Naive thymus-derived CD4-positive, alpha-beta T cell (primary cell): ENCODE results near the gene FCRLA. TPM values are rescaled to one million over a fixed set of nuclear protein-coding genes. Genes with fewer than 3 reads are reported as not detected.

Experiments
- ATAC-seq: fragments of 150-1000 bp; cut with Tn5 transposase; 2 replicates; pipeline ENCODE4 v1.10.0; 2021; ENCODE audit warnings: mild to moderate bottlenecking, moderate library complexity
- CTCF ChIA-PET: fragments of 350-600 bp; sonication (Branson Sonifier 250); formaldehyde crosslinking; loops from one replicate; lab custom pipeline; 2021; ENCODE audit warnings: antibody characterized with exemption; lab: Charles Lee
- POLR2A ChIA-PET: fragments of 350-600 bp; sonication (Branson Sonifier 250); formaldehyde crosslinking; loops from one replicate; lab custom pipeline; 2021; ENCODE audit warnings: antibody characterized with exemption, inconsistent platforms; lab: Charles Lee
- DNase-seq, 9 donors: peaks; one replicate each; pipeline versions ENCODE4 v3.0.0 to v3.0.0-alpha.2; 2020 to 2022; ENCODE audit warnings: mixed read lengths in 1 of 9
- H3K27ac ChIP-seq: one replicate; pipeline ENCODE4 v1.7.0; 2013; ENCODE audit warnings: mild to moderate bottlenecking, low read depth, low read length, moderate library complexity
- H3K27me3 ChIP-seq, 2 donors: one replicate each; pipeline ENCODE4 v1.7.0; 2013; ENCODE audit warnings: low read length in 2 of 2, mild to moderate bottlenecking in 2 of 2, moderate library complexity in 2 of 2; ENCODE audit not compliant: control insufficient read depth in 2 of 2, insufficient read depth in 2 of 2
- H3K36me3 ChIP-seq, 3 experiments: 1 replicate in 2 of 3; 2 replicates in 1 of 3; pipeline ENCODE4 v1.7.0; 2013; ENCODE audit warnings: low read length in 3 of 3, mild to moderate bottlenecking in 3 of 3, moderate library complexity in 1 of 3; ENCODE audit not compliant: insufficient read depth in 3 of 3, control insufficient read depth in 2 of 3
- H3K4me1 ChIP-seq, 2 donors: one replicate each; pipeline ENCODE4 v1.7.0; 2013; ENCODE audit warnings: low read length in 2 of 2, mild to moderate bottlenecking in 2 of 2, moderate library complexity in 1 of 2; ENCODE audit not compliant: control insufficient read depth in 2 of 2, insufficient read depth in 2 of 2
- H3K4me3 ChIP-seq: 2 replicates; pipeline ENCODE4 v1.7.0; 2013; ENCODE audit warnings: mild to moderate bottlenecking, low read length
- H3K9me3 ChIP-seq, 3 experiments: 1 replicate in 2 of 3; 2 replicates in 1 of 3; pipeline ENCODE4 v1.7.0; 2013; ENCODE audit warnings: low read length in 3 of 3; ENCODE audit not compliant: control insufficient read depth in 2 of 3
- H3K27ac Mint-ChIP-seq, 9 donors: one replicate each; pipeline ENCODE4 v1.8.0; 2020 to 2022; ENCODE audit warnings: mixed read lengths in 9 of 9, mild to moderate bottlenecking in 8 of 9, moderate library complexity in 5 of 9, inconsistent platforms in 2 of 9
- H3K27me3 Mint-ChIP-seq, 5 donors: one replicate each; pipeline ENCODE4 v1.8.0; 2021 to 2022; ENCODE audit warnings: mixed read lengths in 5 of 5, mild to moderate bottlenecking in 1 of 5
- H3K36me3 Mint-ChIP-seq, 5 donors: one replicate each; pipeline ENCODE4 v1.8.0; 2020 to 2022; ENCODE audit warnings: mixed read lengths in 5 of 5, mild to moderate bottlenecking in 3 of 5, inconsistent platforms in 1 of 5
- H3K4me1 Mint-ChIP-seq, 7 donors: one replicate each; pipeline ENCODE4 v1.8.0; 2020 to 2022; ENCODE audit warnings: mixed read lengths in 7 of 7, mild to moderate bottlenecking in 3 of 7, inconsistent platforms in 1 of 7
- H3K4me3 Mint-ChIP-seq, 10 donors: one replicate each; pipeline ENCODE4 v1.8.0; 2020 to 2022; ENCODE audit warnings: mild to moderate bottlenecking in 10 of 10, mixed read lengths in 10 of 10, moderate library complexity in 6 of 10, inconsistent platforms in 2 of 10
- H3K9me3 Mint-ChIP-seq, 11 donors: one replicate each; pipeline ENCODE4 v1.8.0; 2020 to 2022; ENCODE audit warnings: mixed read lengths in 11 of 11, mild to moderate bottlenecking in 4 of 11, inconsistent platforms in 1 of 11, moderate library complexity in 1 of 11
- intact Hi-C, 2 donors: fragments of 100-400 bp; cut with micrococcal nuclease; formaldehyde crosslinking; loops; one replicate each; pipeline ENCODE4 v1.15.1; 2023
- polyA plus RNA-seq, 2 donors: library from polyadenylated mRNA; unstranded; fragments of 300-500 nt; fragmentation: Illumina TruSeq; gene quantifications; one replicate each; pipeline ENCODE4 v1.2.3, GENCODE V29; 2021
- total RNA-seq, 6 experiments: library from RNA in 5 of 6; stranded (reverse) in 5 of 6; gene quantifications; 1 replicate in 5 of 6; 2 replicates in 1 of 6; pipeline ENCODE4 v1.2.3 and lab custom pipeline; 2021 to 2026

FCRLA gene
- total and polyA plus RNA-seq, 7 experiments from 2014 or later: 0.32 to 1.8 (median 0.57) TPM; not detected in 1

GRCh38 chr1:161743231-161743630, 36.2 kb downstream of the FCRLA start:
- H3K27me3 ChIP-seq: no peaks in the 10 kb centered on the region
- DNase-seq (no peak), ATAC-seq (no peak)
- H3K9me3 ChIP-seq: no peaks in the 10 kb centered on the region
- no peak overlapping the region for H3K4me3 ChIP-seq
- no peak overlapping the region for H3K4me3 Mint-ChIP-seq
- intact Hi-C loops: loop anchor here in 1 of 2 donors (5.0 kb wide), 1 partner anchor 516 kb away; the partner anchor contains the start of gene TOMM40L
- CTCF ChIA-PET: interaction anchor here (1.3 to 3.6 kb wide), 3 partner anchors 95 to 258 kb away, joined by 4 to 18 read pairs (median 4); no protein-coding TSS in a partner anchor
- H3K9me3 Mint-ChIP-seq: no peaks in the 10 kb centered on the region
- H3K27ac ChIP-seq: no peak overlapping the region
- H3K36me3 ChIP-seq: no peaks in the 10 kb centered on the region
- peaks cover 0 to 32% (median 5%) of the 10 kb centered on the region in 5 donors for H3K27me3 Mint-ChIP-seq
- H3K27ac Mint-ChIP-seq: no peak overlapping the region
- peaks cover 4 to 25% of the 10 kb centered on the region in 2 donors for H3K4me1 ChIP-seq
- POLR2A ChIA-PET: interaction anchor here (1.3 kb wide), 1 partner anchor 17 kb away, joined by 4 read pairs; no protein-coding TSS in a partner anchor
- peaks cover 0 to 3% (median 0%) of the 10 kb centered on the region in 5 donors for H3K36me3 Mint-ChIP-seq
- peaks cover 3 to 58% (median 28%) of the 10 kb centered on the region in 7 donors for H3K4me1 Mint-ChIP-seq

- peaks cover 0 to 18% (median 3%) of the 10 kb centered on the region in 3 experiments for H3K36me3 ChIP-seq
- no peak overlapping the region for H3K27ac ChIP-seq
- peak overlapping the region in 2 of 9 donors; percentile 46 to 90 for H3K27ac Mint-ChIP-seq
- H3K9me3 Mint-ChIP-seq: no peaks in the 10 kb centered on the region
- no peak for DNase-seq
- H3K4me3 ChIP-seq: no peak overlapping the region
- peaks cover 24 to 49% (median 35%) of the 10 kb centered on the region in 7 donors for H3K4me1 Mint-ChIP-seq
- H3K27me3 ChIP-seq: no peaks in the 10 kb centered on the region
- H3K36me3 Mint-ChIP-seq: peaks cover 0 to 11% (median 0%) of the 10 kb centered on the region in 5 donors
- H3K4me3 Mint-ChIP-seq: peak overlapping the region in 5 of 10 donors; percentile 29 to 99 (median 48)
- POLR2A ChIA-PET: interaction anchor here (0.5 to 3.6 kb wide), 2 partner anchors 21 to 168 kb away, joined by 3 to 36 read pairs; no protein-coding TSS in a partner anchor
- H3K27me3 Mint-ChIP-seq: peaks cover 0 to 28% (median 5%) of the 10 kb centered on the region in 5 donors
- peaks cover 10 to 12% of the 10 kb centered on the region in 2 donors for H3K4me1 ChIP-seq
- no peaks in the 10 kb centered on the region for H3K9me3 ChIP-seq
- no peak for ATAC-seq
- intact Hi-C loops: no loop called here
- CTCF ChIA-PET: interaction anchor here (1.2 to 1.8 kb wide), 4 partner anchors 10 to 264 kb away, joined by 3 to 5 read pairs (median 4); no protein-coding TSS in a partner anchor
Observed at GRCh38 chr1:161747801-161748200, 40.8 kb downstream of the FCRLA start.

- Histone ChIP-seq H3K4me1 (peaks cover 10 to 12% of the 10 kb centered on the region in 2 donors), H3K27me3 (no peaks in the 10 kb centered on the region), H3K36me3 (peaks cover 4 to 34% (median 10%) of the 10 kb centered on the region in 3 experiments), H3K27ac (peak within 1 kb of the TSS; percentile 74), H3K4me3 (peak within 1 kb of the TSS; percentile 86), H3K9me3 (no peaks in the 10 kb centered on the region)
- intact Hi-C loops: loop anchor here (1.0 kb wide), 4 partner anchors 17 to 349 kb away; partner anchors contain the start of gene ATF6 (in 2 of the 2)
- ATAC-seq (peak; percentile 99), DNase-seq (peak; percentile 69 to 86 (median 83))
- ChIA-PET POLR2A (interaction anchor here (0.6 to 3.6 kb wide), 14 partner anchors 9 to 1406 kb away, joined by 3 to 36 read pairs (median 5); partner anchors contain the start of genes HSPA6 and NCSTN), CTCF (interaction anchor here (0.5 to 1.4 kb wide), 5 partner anchors 9 to 293 kb away, joined by 3 to 8 read pairs (median 3); no protein-coding TSS in a partner anchor)
- H3K4me1 Mint-ChIP-seq: peaks cover 32 to 50% (median 43%) of the 10 kb centered on the region in 7 donors
- peak within 1 kb of the TSS; percentile 83 to 99 (median 96) for H3K27ac Mint-ChIP-seq
- peak within 1 kb of the TSS; percentile 96 to 100 (median 99) for H3K4me3 Mint-ChIP-seq
- peaks cover 0 to 24% (median 5%) of the 10 kb centered on the region in 5 donors for H3K27me3 Mint-ChIP-seq
- H3K36me3 Mint-ChIP-seq: peaks cover 3 to 26% (median 10%) of the 10 kb centered on the region in 5 donors
- H3K9me3 Mint-ChIP-seq: peaks cover 0 to 8% (median 0%) of the 10 kb centered on the region in 11 donors
Observed at GRCh38 chr1:161749509-161750407, 42.7 kb downstream of the FCRLA start, which contains the start of gene DUSP12. Gene DUSP12 (plus strand): TSS chr1:161749786. CDS start chr1:161749802, 16 bp downstream.

GRCh38 chr1:161763522-161764098, 56.6 kb downstream of the FCRLA start:
- ATAC-seq: peak; percentile 76
- intact Hi-C loops: loop anchor here (1.0 to 10.0 kb wide), 3 partner anchors 24 to 1839 kb away; partner anchors contain the start of gene TAGLN2 (in 1 of the 2)
- Mint-ChIP-seq H3K36me3 (peaks cover 0 to 4% (median 2%) of the 10 kb centered on the region in 5 donors), H3K27me3 (no peaks in the 10 kb centered on the region), H3K27ac (peak overlapping the region; percentile 4 to 92 (median 68)), H3K9me3 (no peaks in the 10 kb centered on the region), H3K4me1 (peaks cover 24 to 43% (median 34%) of the 10 kb centered on the region in 7 donors), H3K4me3 (peak overlapping the region; percentile 44 to 83 (median 70))
- CTCF ChIA-PET: interaction anchor here (0.7 to 3.8 kb wide), 6 partner anchors 9 to 277 kb away, joined by 3 to 38 read pairs (median 4); no protein-coding TSS in a partner anchor
- H3K4me3 ChIP-seq: no peak overlapping the region
- peaks cover 0 to 8% (median 0%) of the 10 kb centered on the region in 3 experiments for H3K36me3 ChIP-seq
- POLR2A ChIA-PET: interaction anchor here (1.5 kb wide), 1 partner anchor 14 kb away, joined by 7 read pairs; the partner anchor contains the start of gene DUSP12
- no peaks in the 10 kb centered on the region for H3K27me3 ChIP-seq
- H3K9me3 ChIP-seq: no peaks in the 10 kb centered on the region
- H3K27ac ChIP-seq: no peak overlapping the region
- DNase-seq: peak in 7 of 9 donors; percentile 44 to 62 (median 58)
- H3K4me1 ChIP-seq: peaks cover 12 to 19% of the 10 kb centered on the region in 2 donors

Other genes with a start within 250 kb of the FCRLA start
- 10 to 100 TPM in 1 of 5 experiments, 1 to 10 TPM in 3, not detected in 1; 2.7 to 91.5 (median 6.4) TPM for gene FCGR2A, start 201.8 kb upstream of the FCRLA start, total RNA-seq
- gene FCGR2A, start 201.8 kb upstream of the FCRLA start, polyA plus RNA-seq: under 1 TPM; 0.17 to 0.21 TPM
- 1 to 10 TPM in 1 of 5 experiments, under 1 TPM in 4; 0.32 to 3.5 (median 0.89) TPM for gene HSPA6, start 182.7 kb upstream of the FCRLA start, total RNA-seq
- gene HSPA6, start 182.7 kb upstream of the FCRLA start, polyA plus RNA-seq: not detected
- 100 to 1,000 TPM in 1 of 5 experiments, 10 to 100 TPM in 1, 1 to 10 TPM in 2, not detected in 1; 1.5 to 190 (median 9.3) TPM for gene FCGR3A, start 157.4 kb upstream of the FCRLA start, total RNA-seq
- gene FCGR3A, start 157.4 kb upstream of the FCRLA start, polyA plus RNA-seq: under 1 TPM; 0.58 to 0.83 TPM
- 1 to 10 TPM in 1 of 5 experiments, under 1 TPM in 1, not detected in 3; 0.85 to 4.1 TPM for gene FCGR3B, start 76.1 kb upstream of the FCRLA start, total RNA-seq
- gene FCGR3B, start 76.1 kb upstream of the FCRLA start, polyA plus RNA-seq: not detected
- gene FCGR2B, start 44.1 kb upstream of the FCRLA start, total RNA-seq: 10 to 100 TPM in 1 of 5 experiments, 1 to 10 TPM in 3, not detected in 1; 2.2 to 13.9 (median 5.2) TPM
- under 1 TPM in 1 of 2 donors, not detected in 1; 0.24 TPM for gene FCGR2B, start 44.1 kb upstream of the FCRLA start, polyA plus RNA-seq
- gene FCRLB, start 14.3 kb downstream of the FCRLA start, total RNA-seq: 1 to 10 TPM in 2 of 5 experiments, under 1 TPM in 3; 0.34 to 1.8 (median 0.76) TPM
- gene FCRLB, start 14.3 kb downstream of the FCRLA start, polyA plus RNA-seq: under 1 TPM; 0.79 to 0.90 TPM
- 10 to 100 TPM; 16.1 to 31.4 (median 24.1) TPM for gene DUSP12, start 42.6 kb downstream of the FCRLA start, total RNA-seq
- gene DUSP12, start 42.6 kb downstream of the FCRLA start, polyA plus RNA-seq: 10 to 100 TPM; 74.3 to 75.2 TPM
- gene ATF6, start 59.1 kb downstream of the FCRLA start, total RNA-seq: 10 to 100 TPM; 22.4 to 27.5 (median 26.9) TPM
- 10 to 100 TPM; 17.9 to 20.3 TPM for gene ATF6, start 59.1 kb downstream of the FCRLA start, polyA plus RNA-seq